ENCODE measurements around the gene TMED1.

DNA sequence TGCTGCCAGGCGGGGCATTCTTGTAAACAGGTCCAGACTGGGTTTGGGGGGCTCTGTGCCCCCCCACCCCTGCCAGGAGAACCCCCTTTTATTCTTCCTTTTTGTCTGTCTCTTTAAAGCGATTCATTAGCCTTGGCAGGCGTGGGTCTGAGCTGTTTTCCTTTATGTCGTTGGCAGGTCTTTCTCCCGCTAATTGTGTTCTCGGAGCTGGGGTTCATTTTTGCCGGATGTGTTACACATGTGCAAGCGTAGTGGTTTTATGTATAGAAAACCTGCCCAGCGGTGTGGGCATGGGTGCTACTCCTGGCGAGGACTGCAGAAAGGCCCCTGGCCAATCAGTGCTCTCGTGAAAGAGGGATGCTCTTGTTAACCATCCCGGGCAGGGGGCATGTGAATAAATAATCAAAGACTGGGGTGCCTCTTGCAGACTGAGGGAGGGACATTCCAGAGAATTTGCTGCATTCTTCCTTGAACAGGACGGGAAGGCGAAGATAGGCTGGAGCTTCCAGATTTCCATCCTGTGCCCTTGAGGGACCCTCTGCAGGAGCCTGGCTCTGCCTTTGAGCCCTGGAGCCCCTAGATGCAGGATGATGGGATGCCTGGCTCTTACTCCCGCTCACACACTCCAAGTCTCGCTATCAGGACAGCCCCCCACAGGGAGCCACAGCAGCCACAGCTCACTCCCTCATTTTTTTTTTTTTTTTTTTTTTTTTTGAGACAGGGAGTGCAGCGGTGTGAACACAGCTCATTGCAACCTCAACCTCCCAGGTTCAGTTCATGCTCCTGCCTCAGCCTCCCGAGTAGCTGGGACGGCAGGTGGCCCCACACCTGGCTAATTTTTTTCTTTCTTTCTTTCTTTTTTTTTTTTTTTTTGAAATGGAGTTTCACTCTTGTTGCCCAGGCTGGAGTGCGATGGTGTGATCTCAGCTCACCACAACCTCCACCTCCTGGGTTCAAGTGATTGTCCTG is 49.5 kb upstream of the TMED1 start:
- TF ChIP-seq, protein P1, sequence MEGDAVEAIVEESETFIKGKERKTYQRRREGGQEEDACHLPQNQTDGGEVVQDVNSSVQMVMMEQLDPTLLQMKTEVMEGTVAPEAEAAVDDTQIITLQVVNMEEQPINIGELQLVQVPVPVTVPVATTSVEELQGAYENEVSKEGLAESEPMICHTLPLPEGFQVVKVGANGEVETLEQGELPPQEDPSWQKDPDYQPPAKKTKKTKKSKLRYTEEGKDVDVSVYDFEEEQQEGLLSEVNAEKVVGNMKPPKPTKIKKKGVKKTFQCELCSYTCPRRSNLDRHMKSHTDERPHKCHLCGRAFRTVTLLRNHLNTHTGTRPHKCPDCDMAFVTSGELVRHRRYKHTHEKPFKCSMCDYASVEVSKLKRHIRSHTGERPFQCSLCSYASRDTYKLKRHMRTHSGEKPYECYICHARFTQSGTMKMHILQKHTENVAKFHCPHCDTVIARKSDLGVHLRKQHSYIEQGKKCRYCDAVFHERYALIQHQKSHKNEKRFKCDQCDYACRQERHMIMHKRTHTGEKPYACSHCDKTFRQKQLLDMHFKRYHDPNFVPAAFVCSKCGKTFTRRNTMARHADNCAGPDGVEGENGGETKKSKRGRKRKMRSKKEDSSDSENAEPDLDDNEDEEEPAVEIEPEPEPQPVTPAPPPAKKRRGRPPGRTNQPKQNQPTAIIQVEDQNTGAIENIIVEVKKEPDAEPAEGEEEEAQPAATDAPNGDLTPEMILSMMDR (IDR thresholded peaks at IDR 0.05): no peak
- TF ChIP-seq POLR2A (IDR thresholded peaks at IDR 0.05) (no peak), POLR2AphosphoS5 (IDR thresholded peaks at IDR 0.05) (no peak)

Measured in prostate gland (tissue), 2 donors.